ENCODE measurements around the gene KLRD1.

GRCh38 chr12:10260927-10261326, 46.7 kb upstream of the KLRD1 start:
- TF ChIP-seq POLR2AphosphoS5 (IDR thresholded peaks at IDR 0.05; ENCODE audit: low read depth) = no peak
- TF ChIP-seq CTCF (conservative IDR thresholded peaks at IDR 0.05; ENCODE audit: low read depth in 2 of 2) = no peak
- TF ChIP-seq EZH2phosphoT487 (IDR thresholded peaks at IDR 0.05; ENCODE audit: unreplicated experiment) = no peak
- no peak for TF ChIP-seq EZH2 (IDR thresholded peaks at IDR 0.05; ENCODE audit: low read depth, unreplicated experiment)
- TF ChIP-seq NANOG (IDR thresholded peaks at IDR 0.05; ENCODE audit: borderline replicate concordance) = no peak
- TF ChIP-seq REST (IDR thresholded peaks at IDR 0.05; ENCODE audit: unreplicated experiment) = no peak
- TF ChIP-seq ETS1 (IDR thresholded peaks at IDR 0.05) = no peak
- no peak for TF ChIP-seq CREB1 (CRISPR knock-in tag; IDR thresholded peaks at IDR 0.05; ENCODE audit: low read depth)
- TF ChIP-seq JUNB (IDR thresholded peaks at IDR 0.05; ENCODE audit: unreplicated experiment) = no peak
- no peak for TF ChIP-seq ZNF114 (CRISPR knock-in tag; IDR thresholded peaks at IDR 0.05)
- TF ChIP-seq ZNF331 (CRISPR knock-in tag; IDR thresholded peaks at IDR 0.05; ENCODE audit: low read depth) = no peak
